ENCODE measurements around the gene PLD6.

PLD6 gene

DNA sequence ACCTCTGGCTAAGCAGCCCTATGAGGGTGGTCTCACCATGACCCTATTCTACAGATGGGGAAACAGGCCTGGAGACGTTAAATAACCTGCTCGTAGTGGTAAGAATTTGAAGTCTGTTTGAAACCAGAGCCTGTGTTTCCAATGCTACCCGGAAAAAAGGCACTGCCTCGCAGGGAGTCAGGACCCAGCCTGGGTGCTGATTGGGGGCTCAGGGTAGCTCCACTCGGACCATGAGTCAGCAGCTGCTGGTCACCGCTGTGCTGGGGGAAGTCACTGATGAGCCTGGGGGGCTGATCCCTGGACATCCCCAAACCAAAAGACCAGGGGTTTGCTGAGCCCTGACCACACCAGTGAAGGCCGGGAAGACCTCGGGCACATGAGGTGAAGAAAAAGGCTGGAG lies 9.4 kb upstream of the PLD6 start:
- H3K4me3 ChIP-seq (ENCODE audit: low read depth, low read length), result no peak overlapping the region
- H3K27me3 ChIP-seq (ENCODE audit: insufficient read depth, low read depth, severe bottlenecking), result no peaks in the 10 kb centered on the region
- H3K27ac ChIP-seq, result no peak overlapping the region
- no peak for DNase-seq
- no peaks in the 10 kb centered on the region for H3K9me3 ChIP-seq (ENCODE audit: severe bottlenecking)
- H3K36me3 ChIP-seq, result peaks cover 74% of the 10 kb centered on the region
- TF ChIP-seq, protein P1, sequence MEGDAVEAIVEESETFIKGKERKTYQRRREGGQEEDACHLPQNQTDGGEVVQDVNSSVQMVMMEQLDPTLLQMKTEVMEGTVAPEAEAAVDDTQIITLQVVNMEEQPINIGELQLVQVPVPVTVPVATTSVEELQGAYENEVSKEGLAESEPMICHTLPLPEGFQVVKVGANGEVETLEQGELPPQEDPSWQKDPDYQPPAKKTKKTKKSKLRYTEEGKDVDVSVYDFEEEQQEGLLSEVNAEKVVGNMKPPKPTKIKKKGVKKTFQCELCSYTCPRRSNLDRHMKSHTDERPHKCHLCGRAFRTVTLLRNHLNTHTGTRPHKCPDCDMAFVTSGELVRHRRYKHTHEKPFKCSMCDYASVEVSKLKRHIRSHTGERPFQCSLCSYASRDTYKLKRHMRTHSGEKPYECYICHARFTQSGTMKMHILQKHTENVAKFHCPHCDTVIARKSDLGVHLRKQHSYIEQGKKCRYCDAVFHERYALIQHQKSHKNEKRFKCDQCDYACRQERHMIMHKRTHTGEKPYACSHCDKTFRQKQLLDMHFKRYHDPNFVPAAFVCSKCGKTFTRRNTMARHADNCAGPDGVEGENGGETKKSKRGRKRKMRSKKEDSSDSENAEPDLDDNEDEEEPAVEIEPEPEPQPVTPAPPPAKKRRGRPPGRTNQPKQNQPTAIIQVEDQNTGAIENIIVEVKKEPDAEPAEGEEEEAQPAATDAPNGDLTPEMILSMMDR (IDR thresholded peaks at IDR 0.05; ENCODE audit: low read depth, low read length), result no peak

DNA sequence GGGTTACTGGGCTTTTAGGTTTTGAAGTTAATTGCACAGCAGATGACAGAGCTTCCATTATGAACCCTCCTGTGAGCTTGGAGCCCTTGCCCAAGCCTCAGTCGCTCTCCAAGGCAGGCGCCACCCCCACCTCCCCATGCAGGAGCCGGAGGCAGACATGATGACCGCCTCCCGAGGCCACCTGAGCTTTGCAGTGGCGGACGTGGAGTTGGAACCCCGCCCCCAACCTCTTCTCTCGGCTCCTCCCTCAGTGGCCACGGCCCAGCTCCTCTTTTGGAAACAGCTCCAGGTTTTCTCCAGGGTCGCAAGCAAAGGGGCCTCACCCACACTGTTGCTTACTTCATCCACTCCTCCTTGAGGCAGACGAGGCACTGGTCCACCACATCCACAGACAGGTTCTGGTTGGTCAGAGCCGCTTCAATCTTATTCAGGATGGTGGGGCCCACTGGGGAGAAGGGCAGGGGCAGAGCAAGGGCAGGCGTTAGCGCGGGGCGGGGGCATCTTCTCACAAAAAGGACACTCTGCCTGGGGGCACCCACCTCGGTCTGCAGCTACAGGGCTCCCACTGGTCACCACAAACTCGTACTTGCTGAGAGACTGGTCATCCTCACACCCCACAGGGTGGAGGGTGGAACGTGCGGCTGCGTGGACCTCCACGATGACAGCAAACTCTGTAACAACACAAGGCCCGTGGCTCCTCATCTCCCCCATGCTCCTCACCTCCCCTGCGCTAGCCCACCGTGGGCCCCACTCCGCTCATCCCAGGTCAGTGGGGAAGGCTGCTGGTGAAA lies 8.7 kb upstream of the PLD6 start:
- DNase-seq, result no peak
- TF ChIP-seq, protein P1 (IDR thresholded peaks at IDR 0.05; ENCODE audit: low read depth, low read length), result no peak
- H3K4me3 ChIP-seq (ENCODE audit: low read depth, low read length), result no peak overlapping the region
- peaks cover 67% of the 10 kb centered on the region for H3K36me3 ChIP-seq
- H3K27ac ChIP-seq, result no peak overlapping the region
- H3K9me3 ChIP-seq (ENCODE audit: severe bottlenecking), result no peaks in the 10 kb centered on the region
- H3K27me3 ChIP-seq (ENCODE audit: insufficient read depth, low read depth, severe bottlenecking), result no peaks in the 10 kb centered on the region

DNA sequence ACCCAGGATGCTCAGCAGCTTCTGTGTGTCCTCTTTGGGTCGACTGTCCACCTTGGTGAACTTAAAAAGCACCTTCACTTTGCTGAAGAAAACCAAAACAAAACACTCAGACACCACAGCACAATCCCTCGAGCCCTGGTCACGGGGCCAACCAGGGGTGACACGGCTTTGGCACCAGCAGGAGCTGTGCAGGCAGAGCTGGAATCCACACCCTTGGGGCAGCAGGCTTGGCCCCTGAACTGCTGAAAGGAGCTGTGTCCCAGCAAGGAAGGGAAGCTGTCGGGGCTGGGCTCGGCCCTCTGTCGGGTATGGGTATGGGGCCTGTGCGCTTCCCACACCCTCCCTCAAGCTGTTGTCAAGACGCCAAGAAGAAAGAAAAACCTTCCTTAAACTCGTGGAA lies 7.6 kb upstream of the PLD6 start:
- Histone ChIP-seq H3K9me3 (ENCODE audit: severe bottlenecking) (no peaks in the 10 kb centered on the region), H3K4me3 (ENCODE audit: low read depth, low read length) (no peak overlapping the region), H3K27ac (no peak overlapping the region), H3K36me3 (peaks cover 63% of the 10 kb centered on the region), H3K27me3 (ENCODE audit: insufficient read depth, low read depth, severe bottlenecking) (no peaks in the 10 kb centered on the region)
- TF ChIP-seq, protein P1 (IDR thresholded peaks at IDR 0.05; ENCODE audit: low read depth, low read length), result no peak
- DNase-seq, result no peak

GRCh38 chr17:17207998-17208397 lies 1.9 kb upstream of the PLD6 start:
- H3K36me3 ChIP-seq, result peaks cover 29% of the 10 kb centered on the region
- H3K27ac ChIP-seq, result no peak overlapping the region
- no peak for DNase-seq
- TF ChIP-seq, protein P1 (IDR thresholded peaks at IDR 0.05; ENCODE audit: low read depth, low read length), result no peak
- no peak overlapping the region for H3K4me3 ChIP-seq (ENCODE audit: low read depth, low read length)
- peaks cover 8% of the 10 kb centered on the region for H3K9me3 ChIP-seq (ENCODE audit: severe bottlenecking)
- no peaks in the 10 kb centered on the region for H3K27me3 ChIP-seq (ENCODE audit: insufficient read depth, low read depth, severe bottlenecking)

GRCh38 chr17:17206913-17207335 lies 791 bp upstream of the PLD6 start:
- no peak overlapping the region for H3K27ac ChIP-seq
- H3K9me3 ChIP-seq (ENCODE audit: severe bottlenecking), result peaks cover 8% of the 10 kb centered on the region
- no peaks in the 10 kb centered on the region for H3K27me3 ChIP-seq (ENCODE audit: insufficient read depth, low read depth, severe bottlenecking)
- no peak for DNase-seq
- TF ChIP-seq, protein P1 (IDR thresholded peaks at IDR 0.05; ENCODE audit: low read depth, low read length), result no peak
- H3K36me3 ChIP-seq, result peaks cover 31% of the 10 kb centered on the region
- H3K4me3 ChIP-seq (ENCODE audit: low read depth, low read length), result no peak overlapping the region

All from WERI-Rb-1 (cell line).